ENCODE results near the gene GIPR.

The GIPR gene

DNA sequence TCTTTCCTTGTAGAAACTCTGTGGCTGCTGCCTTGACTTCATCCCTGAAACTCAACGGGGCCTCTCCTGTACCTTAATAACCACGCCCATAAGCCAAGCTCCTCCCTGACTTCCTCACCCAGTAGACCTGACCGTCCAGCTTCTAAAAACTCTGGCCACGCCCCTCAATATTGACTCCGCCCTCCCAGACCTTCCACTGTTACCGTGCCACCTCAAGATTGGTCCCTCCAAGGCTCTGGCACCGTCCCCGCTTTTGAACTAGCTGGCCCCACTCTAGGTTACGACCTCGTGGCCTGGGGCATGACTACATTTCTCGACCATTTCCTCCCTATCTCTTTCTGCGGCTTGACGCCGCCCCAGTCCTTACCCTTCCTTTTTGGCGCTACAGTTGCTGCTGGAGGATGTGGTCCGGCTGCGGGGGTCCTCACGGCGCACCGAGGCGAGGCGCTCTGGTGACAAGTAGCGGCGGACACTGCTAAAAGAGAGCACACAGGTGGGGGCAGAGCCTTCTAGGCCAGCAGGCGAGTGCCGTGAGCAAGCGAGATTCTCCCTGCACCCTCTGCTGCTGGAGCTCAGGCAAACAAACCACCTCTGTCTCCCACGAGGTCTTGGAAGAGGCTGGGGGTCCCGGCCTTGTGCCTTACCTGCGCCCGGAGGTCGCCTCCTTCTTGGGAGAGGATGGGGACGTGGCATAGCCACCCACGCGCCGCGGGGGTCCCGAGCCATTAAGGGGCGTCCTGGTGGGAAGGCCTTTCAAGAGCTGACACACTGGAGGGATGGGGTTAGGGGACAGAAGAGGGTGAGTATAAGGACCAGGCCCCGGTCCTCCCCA, 26.5 kb upstream of the GIPR start:
- peak; percentile 80 for DNase-seq (ENCODE audit: low spot score)
- TF ChIP-seq, protein P1, sequence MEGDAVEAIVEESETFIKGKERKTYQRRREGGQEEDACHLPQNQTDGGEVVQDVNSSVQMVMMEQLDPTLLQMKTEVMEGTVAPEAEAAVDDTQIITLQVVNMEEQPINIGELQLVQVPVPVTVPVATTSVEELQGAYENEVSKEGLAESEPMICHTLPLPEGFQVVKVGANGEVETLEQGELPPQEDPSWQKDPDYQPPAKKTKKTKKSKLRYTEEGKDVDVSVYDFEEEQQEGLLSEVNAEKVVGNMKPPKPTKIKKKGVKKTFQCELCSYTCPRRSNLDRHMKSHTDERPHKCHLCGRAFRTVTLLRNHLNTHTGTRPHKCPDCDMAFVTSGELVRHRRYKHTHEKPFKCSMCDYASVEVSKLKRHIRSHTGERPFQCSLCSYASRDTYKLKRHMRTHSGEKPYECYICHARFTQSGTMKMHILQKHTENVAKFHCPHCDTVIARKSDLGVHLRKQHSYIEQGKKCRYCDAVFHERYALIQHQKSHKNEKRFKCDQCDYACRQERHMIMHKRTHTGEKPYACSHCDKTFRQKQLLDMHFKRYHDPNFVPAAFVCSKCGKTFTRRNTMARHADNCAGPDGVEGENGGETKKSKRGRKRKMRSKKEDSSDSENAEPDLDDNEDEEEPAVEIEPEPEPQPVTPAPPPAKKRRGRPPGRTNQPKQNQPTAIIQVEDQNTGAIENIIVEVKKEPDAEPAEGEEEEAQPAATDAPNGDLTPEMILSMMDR (IDR thresholded peaks at IDR 0.05), result no peak
- Histone ChIP-seq H3K4me3 (peak overlapping the region; percentile 59), H3K27ac (peak overlapping the region; percentile 12 to 81)

DNA sequence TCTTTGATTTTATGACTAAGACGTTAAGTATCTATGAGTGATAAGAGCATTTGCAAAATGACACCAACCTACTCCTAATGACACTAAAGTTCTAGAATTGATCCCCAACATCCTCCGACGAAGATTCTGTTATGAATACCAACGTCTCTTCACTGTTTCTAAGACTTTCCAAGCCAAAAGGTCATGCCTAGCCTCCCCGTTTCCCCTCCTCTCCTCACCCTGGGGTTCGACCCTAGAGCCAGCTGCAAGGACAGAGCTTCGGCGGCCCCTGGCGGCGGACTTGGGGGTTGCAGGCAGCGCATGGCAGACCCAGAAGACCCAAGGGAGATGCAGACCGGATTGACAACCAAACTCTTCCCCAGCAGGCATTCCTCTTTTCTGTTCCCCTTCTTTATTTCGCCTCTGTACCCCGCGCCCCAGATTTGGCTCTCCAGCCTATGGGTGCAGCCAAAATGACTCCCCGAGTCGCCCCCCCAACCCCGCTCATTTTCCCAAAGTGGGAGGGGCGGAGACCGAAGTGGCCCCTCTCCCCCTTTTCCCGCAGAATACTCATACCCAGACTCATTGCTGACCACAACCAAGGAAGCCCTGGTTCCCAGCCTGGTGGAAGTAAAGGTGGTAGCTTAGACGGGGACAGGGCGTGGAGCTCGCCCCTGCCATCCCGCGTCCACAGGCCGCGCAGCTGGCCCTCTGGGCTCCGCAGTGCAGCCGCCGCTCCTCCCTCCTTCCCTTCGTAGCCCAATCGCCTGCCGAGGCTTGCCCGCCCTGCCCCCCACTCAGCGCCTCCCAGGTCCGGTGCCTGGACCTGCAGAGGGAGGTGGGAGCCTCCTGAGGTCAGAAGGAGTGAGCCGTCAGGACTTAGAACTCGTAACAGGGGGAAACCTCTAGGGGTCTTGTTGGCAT, 24.7 kb upstream of the GIPR start:
- TF ChIP-seq, protein P1 (IDR thresholded peaks at IDR 0.05), result peak; percentile 92
- Histone ChIP-seq H3K27ac (no peak overlapping the region), H3K4me3 (no peak overlapping the region)
- peak; percentile 83 for DNase-seq (ENCODE audit: low spot score)

DNA sequence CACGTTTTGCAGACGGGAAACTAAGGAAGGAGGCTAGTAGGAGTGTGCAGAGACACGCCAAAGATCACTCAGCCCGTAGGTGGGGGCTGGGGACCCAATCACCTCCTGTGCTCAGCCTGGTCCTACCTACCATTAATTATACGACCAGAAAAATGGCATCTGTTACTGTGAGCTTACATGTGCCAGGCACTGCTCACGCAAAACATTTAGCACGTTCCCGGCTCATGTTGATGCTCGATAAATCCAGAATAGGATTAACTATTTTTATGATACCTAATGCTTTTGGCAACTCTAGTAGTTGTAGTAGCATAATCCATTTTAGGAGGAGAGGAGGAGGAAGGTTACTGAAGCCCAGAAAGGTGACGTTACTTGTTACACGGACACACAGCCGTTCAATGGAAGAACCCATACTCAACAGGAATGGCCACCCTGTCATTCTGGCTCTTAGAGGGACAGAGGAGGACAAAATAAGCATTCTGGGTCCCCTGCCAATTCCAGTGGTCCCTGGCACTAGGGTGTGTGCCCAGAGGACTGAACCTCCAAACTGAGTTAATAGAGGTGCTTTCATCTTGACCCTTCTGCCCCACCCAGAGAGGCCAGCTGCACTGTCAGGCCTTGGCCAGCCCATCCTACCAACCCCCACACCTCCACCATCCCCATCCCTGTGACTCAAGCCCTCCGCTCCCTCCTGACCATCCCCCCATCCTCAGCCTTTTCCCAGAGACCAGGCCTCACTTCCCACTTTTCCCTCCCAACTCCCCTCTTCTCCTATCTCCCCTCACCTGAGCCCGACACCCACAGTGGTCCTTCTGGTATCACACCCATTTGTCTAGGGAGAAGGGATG, 23.9 kb upstream of the GIPR start:
- Histone ChIP-seq H3K27ac (no peak overlapping the region), H3K4me3 (no peak overlapping the region)
- TF ChIP-seq, protein P1 (IDR thresholded peaks at IDR 0.05), result no peak
- no peak for DNase-seq (ENCODE audit: low spot score)

DNA sequence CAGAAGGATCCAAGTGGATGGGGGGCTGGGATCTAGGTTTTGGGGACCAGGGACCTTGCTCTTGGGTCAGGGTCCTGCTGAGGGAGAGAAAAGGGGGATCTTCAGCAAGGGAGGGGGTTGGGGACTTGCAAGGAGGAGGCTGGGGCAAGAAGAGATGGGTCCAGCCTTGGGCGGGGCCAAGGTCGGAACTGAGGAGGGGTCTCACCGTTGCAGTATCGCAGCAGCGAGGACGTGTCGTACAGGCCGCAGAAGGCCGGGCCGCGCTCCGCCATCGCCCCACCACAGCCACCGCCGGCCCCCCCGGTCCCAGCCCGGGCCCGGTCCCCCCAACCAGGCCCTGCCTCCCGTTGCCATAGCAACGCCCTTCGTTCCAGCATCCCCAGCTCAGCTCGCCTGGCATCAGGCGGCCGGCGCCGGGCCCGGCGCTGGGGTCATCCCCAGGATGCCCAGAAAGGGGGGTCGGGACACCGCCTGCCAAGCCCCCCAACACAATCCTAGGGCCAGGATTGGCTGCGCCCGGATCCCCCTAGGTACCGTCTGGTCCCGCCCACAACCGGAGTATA, 22.9 kb upstream of the GIPR start:
- Histone ChIP-seq H3K4me3 (peak overlapping the region; percentile 67), H3K27ac (no peak overlapping the region)
- DNase-seq (ENCODE audit: low spot score), result no peak
- TF ChIP-seq, protein P1 (IDR thresholded peaks at IDR 0.05), result no peak

DNA sequence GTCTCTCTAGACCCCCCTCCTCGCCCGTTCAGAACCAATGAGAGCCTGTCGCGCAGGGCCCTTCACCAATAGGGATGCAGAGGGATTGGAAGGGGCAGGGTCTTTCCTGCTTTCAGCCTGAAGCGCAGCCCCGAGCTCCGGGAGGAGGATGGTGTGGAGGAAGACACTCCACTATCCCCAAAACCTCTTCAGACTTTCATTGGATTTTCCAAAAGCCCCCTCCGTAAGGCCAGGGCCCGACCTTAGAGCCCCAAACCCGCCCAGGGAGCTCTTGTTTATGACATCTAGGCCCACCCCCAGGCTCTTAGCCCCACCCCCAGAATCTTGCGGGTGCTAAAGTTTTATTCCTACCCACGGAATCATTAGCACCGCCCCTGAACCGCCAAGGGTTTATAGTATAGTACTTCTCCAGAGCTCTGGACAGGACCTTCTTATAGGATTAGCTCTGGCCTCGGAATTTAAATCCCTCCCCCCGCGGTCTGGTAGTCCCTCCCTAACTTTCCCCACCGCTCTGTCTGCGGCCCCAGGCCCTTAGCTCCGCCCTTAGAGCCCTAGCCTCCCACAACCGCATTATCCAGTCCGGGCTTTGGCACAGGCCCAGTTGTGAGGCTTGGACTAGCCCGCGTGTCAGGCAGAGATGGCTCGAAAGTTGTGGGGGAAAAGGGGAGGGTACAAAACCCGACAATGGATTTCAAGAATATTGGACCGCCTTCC, 22.2 kb upstream of the GIPR start:
- Histone ChIP-seq H3K4me3 (peak overlapping the region; percentile 67), H3K27ac (peak overlapping the region in 1 of 2 donors; percentile 41)
- TF ChIP-seq, protein P1 (IDR thresholded peaks at IDR 0.05), result no peak
- DNase-seq (ENCODE audit: low spot score), result no peak

DNA sequence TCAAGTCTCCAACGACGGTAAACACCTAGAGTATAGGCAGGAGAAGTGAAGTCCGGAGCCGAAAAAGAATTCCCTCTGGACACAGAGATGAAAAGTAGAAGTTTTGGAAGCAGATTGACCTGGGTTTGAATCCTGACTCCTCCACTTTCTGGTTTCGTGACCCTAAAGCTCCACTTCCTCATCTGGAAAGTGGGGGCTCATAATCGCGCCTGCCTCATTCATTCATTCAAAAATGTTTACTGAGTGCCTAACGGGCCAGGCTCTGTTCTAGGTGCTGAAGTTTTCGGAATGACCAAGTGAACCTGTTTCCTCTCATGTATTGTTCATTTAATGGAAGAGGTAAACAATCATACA, 21.7 kb upstream of the GIPR start:
- peak overlapping the region; percentile 67 for H3K4me3 ChIP-seq
- no peak overlapping the region for H3K27ac ChIP-seq
- DNase-seq (ENCODE audit: low spot score), result no peak
- TF ChIP-seq, protein P1 (IDR thresholded peaks at IDR 0.05), result no peak
